Epithelial cell of esophagus (primary cell): ENCODE results near the gene INHBB.

Source experiments
- DNase-seq: peaks from one replicate; pipeline ENCODE4 v3.0.0; 2010; ENCODE audit warnings: low read depth
- H3K4me3 ChIP-seq: 2 replicates; pipeline ENCODE4 v1.5.1; 2011; ENCODE audit warnings: mild to moderate bottlenecking, low read length, control low read depth
- TF ChIP-seq, protein P1 (sequence below): IDR thresholded peaks from 2 replicates; pipeline ENCODE4 v1.5.1; 2011; ENCODE audit warnings: low read depth, mild to moderate bottlenecking, low read length, control low read depth, inconsistent platforms; ENCODE audit not compliant: insufficient read depth; ENCODE audit errors: missing control alignments

The INHBB gene

DNA sequence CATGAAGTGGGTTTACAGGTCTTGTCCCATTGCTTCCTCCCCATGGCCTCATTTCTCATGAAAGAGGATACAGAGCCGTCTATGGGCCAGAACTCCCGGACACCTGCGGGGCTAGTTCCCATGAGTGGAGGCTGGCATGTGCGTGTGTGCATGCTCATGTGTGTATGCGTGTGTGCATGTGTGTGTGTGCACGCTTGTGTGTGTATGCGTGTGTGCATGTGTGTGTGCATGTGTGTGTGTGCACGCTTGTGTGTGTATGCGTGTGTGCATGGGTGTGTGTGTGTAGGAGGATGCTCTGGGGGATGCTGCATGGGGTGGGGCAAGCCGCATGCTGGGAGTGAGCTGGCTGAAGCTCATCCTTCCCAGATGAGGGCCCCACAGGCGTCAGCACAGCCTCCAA, 20.8 kb downstream of the INHBB start:
- DNase-seq = no peak
- no peak overlapping the region for H3K4me3 ChIP-seq
- TF ChIP-seq, protein P1, sequence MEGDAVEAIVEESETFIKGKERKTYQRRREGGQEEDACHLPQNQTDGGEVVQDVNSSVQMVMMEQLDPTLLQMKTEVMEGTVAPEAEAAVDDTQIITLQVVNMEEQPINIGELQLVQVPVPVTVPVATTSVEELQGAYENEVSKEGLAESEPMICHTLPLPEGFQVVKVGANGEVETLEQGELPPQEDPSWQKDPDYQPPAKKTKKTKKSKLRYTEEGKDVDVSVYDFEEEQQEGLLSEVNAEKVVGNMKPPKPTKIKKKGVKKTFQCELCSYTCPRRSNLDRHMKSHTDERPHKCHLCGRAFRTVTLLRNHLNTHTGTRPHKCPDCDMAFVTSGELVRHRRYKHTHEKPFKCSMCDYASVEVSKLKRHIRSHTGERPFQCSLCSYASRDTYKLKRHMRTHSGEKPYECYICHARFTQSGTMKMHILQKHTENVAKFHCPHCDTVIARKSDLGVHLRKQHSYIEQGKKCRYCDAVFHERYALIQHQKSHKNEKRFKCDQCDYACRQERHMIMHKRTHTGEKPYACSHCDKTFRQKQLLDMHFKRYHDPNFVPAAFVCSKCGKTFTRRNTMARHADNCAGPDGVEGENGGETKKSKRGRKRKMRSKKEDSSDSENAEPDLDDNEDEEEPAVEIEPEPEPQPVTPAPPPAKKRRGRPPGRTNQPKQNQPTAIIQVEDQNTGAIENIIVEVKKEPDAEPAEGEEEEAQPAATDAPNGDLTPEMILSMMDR = no peak

DNA sequence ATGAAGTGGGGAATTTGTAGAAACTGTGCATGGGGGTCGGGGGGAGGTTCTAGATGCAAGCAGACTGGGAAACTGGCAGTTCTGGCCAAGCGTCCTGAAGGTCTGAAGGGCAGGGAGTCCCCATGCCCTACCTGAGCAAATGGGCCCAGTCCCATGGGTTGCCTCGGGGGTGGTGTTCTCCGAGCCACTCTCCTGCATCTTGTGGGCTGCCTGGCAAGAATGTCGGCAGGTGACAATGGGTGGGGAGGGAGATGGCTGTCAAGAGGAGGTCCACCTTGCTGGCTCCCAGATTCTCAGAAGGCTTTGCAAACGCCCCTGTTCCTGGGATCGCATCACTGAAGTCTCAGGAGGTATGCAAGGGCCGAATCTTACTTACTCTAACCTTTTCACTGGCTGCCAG, 21.3 kb downstream of the INHBB start:
- H3K4me3 ChIP-seq = no peak overlapping the region
- TF ChIP-seq, protein P1 = no peak
- DNase-seq = no peak

DNA sequence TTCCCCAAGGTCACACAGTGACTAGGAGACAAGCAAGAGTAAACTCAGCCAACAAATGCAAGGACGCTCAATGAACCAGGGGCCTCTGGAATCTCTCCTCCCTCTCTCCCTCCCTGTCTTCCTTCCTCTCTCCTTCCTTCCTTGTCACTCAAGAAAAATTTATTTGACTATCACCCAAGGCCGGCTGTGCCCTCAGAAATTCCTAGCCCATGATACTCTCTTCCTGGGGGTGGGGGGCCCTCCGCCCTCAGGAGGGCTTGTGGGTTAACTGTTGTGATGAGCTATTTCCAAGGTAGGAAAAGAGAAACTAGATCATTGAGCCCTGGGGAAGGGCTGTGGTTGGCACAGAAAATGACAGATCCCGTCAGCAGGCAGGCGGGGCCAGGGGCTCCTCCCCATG, 21.7 kb downstream of the INHBB start:
- DNase-seq = no peak
- H3K4me3 ChIP-seq = no peak overlapping the region
- TF ChIP-seq, protein P1 = no peak

DNA sequence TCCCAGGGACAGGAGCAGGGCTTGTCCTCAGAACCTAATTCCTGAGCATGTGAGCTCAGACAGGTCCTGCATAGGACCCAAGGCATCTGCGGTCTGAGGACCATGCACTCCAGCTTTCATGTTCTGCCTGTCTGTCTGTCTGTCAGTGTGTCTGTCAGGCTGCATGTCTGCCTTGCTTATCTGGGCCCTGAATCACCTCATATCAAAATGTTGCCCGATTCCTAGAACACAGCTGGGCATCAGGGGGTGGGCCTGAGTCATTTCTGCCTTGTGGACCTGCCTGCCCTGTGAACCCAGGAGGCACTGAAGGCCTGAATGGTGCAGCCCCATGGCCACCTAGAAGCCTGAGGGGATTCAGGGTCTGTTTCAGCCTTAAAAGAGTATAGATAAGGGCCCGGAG, 22.1 kb downstream of the INHBB start:
- DNase-seq = no peak
- no peak overlapping the region for H3K4me3 ChIP-seq
- TF ChIP-seq, protein P1 = no peak

DNA sequence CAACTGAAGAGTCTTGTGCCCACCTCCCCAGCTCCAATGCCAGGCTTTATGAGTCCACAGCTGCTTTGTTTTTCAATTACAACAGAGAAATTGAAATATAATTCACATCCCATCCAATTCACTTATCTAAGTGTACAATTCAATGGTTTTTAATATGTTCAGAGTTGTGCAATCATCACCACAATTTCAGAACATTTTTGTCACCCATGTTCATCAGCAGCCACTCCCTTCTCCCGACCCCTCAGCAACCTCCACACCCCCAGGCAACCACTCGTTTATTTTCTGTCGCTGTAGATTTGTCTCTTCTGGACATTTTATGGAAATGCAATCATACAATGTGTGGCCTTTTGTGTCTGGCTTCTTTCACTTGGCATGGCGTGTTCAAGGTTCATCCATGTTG, 23.3 kb downstream of the INHBB start:
- no peak overlapping the region for H3K4me3 ChIP-seq
- no peak for DNase-seq
- TF ChIP-seq, protein P1 = no peak

DNA sequence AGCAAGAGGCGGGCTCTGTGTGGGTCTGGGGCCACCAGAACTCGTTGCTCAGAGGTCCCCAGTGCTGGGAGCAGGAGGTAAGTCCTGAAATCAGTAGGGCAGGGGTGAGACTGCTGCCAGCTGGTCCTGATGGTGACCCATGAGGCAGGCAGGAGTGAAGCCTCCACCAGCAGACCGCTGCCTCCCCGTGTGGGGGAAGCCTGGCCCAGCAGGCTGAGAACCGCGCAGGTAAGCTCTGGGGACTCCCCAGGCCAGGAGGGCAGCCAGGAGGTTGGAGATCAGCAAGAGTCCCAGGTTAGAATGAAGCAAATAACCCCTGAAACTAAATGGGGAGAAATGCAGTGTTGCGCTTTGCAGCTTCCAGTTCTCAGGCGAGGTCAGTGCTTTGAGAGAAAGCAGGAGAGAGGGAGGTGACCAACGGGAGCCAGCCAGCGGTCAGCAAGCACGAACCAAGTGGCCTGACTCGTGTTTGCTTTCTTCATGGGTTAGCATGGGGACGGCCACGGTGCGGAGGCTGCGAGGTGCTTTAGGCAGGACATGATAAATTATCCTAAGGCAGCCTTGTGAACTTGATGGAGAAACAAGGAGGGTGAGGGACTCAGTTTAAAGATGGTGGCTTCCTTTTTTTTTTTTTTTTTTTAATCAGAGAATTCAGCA, 26.2 kb downstream of the INHBB start:
- no peak overlapping the region for H3K4me3 ChIP-seq
- no peak for DNase-seq
- TF ChIP-seq, protein P1 = no peak

DNA sequence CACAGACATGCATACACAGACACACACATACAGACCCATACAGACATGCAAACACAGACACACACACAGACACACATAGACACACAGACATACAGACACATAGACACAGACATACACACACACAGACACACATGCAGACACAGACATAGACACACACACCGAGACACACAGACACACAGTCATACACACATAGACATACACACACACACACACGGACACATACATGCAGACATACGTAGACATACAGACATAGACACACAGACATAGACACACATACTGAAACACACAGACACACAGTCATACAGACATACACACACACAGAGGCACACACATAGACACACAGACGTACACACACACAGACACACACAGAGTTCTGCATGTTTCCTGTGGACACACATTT, 26.9 kb downstream of the INHBB start:
- no peak for DNase-seq
- TF ChIP-seq, protein P1 = no peak

More for the DNA sequence above, 26.9 kb downstream of the INHBB start:
- H3K4me3 ChIP-seq = no peak overlapping the region
